KMS-11 (cell line): ENCODE results near the gene RNF146.

Source experiments
- H2AFZ ChIP-seq: fragments of 200-600 bp; sonication (generic); 2 replicates; pipeline ENCODE4 v1.6.1; 2016; ENCODE audit warnings: antibody characterized with exemption, mixed run types, low read depth
- H3K27ac ChIP-seq: fragments of 200-600 bp; sonication (generic); 2 replicates; pipeline ENCODE4 v1.6.1; 2016; ENCODE audit warnings: mild to moderate bottlenecking, mixed run types
- H3K27me3 ChIP-seq: fragments of 200-600 bp; sonication (generic); 2 replicates; pipeline ENCODE4 v1.6.1; 2017; ENCODE audit warnings: mild to moderate bottlenecking, low read depth, mixed run types, moderate library complexity; ENCODE audit not compliant: insufficient read depth
- H3K36me3 ChIP-seq: fragments of 200-600 bp; sonication (generic); 2 replicates; pipeline ENCODE4 v1.6.1; 2017; ENCODE audit warnings: mild to moderate bottlenecking, mixed run types; ENCODE audit not compliant: insufficient read depth
- H3K4me1 ChIP-seq: fragments of 200-600 bp; sonication (generic); 2 replicates; pipeline ENCODE4 v1.6.1; 2016; ENCODE audit warnings: mild to moderate bottlenecking, low read depth, mixed run types; ENCODE audit not compliant: poor library complexity, severe bottlenecking
- H3K4me2 ChIP-seq: fragments of 200-600 bp; sonication (generic); 2 replicates; pipeline ENCODE4 v1.7.0; 2016; ENCODE audit warnings: mild to moderate bottlenecking, mixed run types
- H3K4me3 ChIP-seq: fragments of 200-600 bp; sonication (generic); IDR thresholded peaks from 2 replicates; pipeline ENCODE4 v1.6.1; 2017; ENCODE audit warnings: low read depth, low read length, mixed read lengths; ENCODE audit not compliant: insufficient read depth
- H3K79me2 ChIP-seq: fragments of 200-600 bp; sonication (generic); 2 replicates; pipeline ENCODE4 v1.6.1; 2016; ENCODE audit warnings: low read depth, mixed run types; ENCODE audit not compliant: insufficient read depth
- H3K9ac ChIP-seq: fragments of 200-600 bp; sonication (generic); 2 replicates; pipeline ENCODE4 v1.6.1; 2016; ENCODE audit warnings: mild to moderate bottlenecking, mixed run types
- H4K20me1 ChIP-seq: fragments of 200-600 bp; sonication (generic); 2 replicates; pipeline ENCODE4 v1.6.1; 2016; ENCODE audit warnings: mild to moderate bottlenecking, mixed run types; ENCODE audit not compliant: insufficient read depth
- CTCF ChIP-seq: fragments of 200-600 bp; sonication (generic); conservative IDR thresholded peaks from 2 replicates; pipeline ENCODE4 v1.6.1; 2017; ENCODE audit warnings: low read depth, mild to moderate bottlenecking, antibody characterized with exemption, low read length, moderate library complexity, mixed read lengths

Gene RNF146

DNA sequence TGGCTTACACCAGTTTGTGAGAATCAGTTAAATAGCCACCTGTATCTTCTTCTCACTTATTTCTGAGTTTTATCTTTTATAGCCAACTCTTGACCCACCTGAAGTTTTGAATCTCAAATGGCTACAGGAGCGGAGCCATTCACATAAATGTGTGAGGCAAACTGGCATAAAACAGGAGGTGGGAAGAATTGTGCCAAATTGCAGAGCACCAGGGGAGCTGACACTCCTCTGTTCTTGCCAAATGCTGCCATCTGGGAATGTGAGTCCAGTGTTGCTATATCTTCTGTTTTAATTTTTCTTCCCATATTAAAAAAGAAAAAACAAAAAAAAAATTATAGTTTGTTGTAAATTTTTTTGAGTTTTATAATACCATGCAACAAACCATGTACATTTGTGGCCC, 17.0 kb upstream of the RNF146 start:
- Histone ChIP-seq H3K36me3 (no peaks in the 10 kb centered on the region), H3K9ac (no peak overlapping the region), H3K27ac (no peak overlapping the region), H3K4me2 (no peak overlapping the region), H3K4me3 (no peak overlapping the region), H4K20me1 (no peaks in the 10 kb centered on the region), H3K4me1 (no peaks in the 10 kb centered on the region), H2AFZ (no peak overlapping the region), H3K27me3 (no peaks in the 10 kb centered on the region), H3K79me2 (no peaks in the 10 kb centered on the region)
- TF ChIP-seq CTCF: no peak

- H2AFZ ChIP-seq: no peak overlapping the region
- no peaks in the 10 kb centered on the region for H3K4me1 ChIP-seq
- no peaks in the 10 kb centered on the region for H3K79me2 ChIP-seq
- no peak overlapping the region for H3K4me2 ChIP-seq
- H3K36me3 ChIP-seq: no peaks in the 10 kb centered on the region
- no peak for TF ChIP-seq CTCF
- no peak overlapping the region for H3K27ac ChIP-seq
- H3K4me3 ChIP-seq: no peak overlapping the region
- no peak overlapping the region for H3K9ac ChIP-seq
- H4K20me1 ChIP-seq: no peaks in the 10 kb centered on the region
- H3K27me3 ChIP-seq: no peaks in the 10 kb centered on the region
These were observed 11.4 kb upstream of the RNF146 start for GRCh38 chr6:127255286-127255685.

- no peak for TF ChIP-seq CTCF
- H3K27me3 ChIP-seq: no peaks in the 10 kb centered on the region
- no peaks in the 10 kb centered on the region for H3K36me3 ChIP-seq
- H3K4me3 ChIP-seq: no peak overlapping the region
- no peak overlapping the region for H3K27ac ChIP-seq
- H3K9ac ChIP-seq: no peak overlapping the region
- peaks cover 5% of the 10 kb centered on the region for H3K79me2 ChIP-seq
- H3K4me2 ChIP-seq: no peak overlapping the region
- H2AFZ ChIP-seq: no peak overlapping the region
- H3K4me1 ChIP-seq: no peaks in the 10 kb centered on the region
- H4K20me1 ChIP-seq: no peaks in the 10 kb centered on the region
These were observed 3.8 kb upstream of the RNF146 start for GRCh38 chr6:127262896-127263295.

DNA sequence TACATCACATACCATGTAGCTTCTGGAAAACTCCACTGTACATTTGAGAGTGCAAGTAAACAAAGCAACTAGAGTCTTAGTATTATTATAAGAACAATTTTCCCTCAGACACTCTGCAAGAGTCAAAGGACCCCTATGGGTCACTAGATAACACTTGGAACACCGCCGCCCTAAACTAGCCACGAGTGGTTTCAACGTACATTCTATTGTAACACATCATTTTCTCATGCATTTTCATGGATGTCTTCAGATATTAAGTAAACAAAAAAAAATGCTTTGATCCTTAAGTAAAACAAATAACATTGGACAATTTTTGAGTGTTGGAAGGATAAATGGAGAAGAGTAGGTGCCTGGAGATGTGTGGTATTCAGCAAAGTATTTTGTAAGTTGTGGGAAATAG, 3.2 kb upstream of the RNF146 start:
- Histone ChIP-seq H3K27me3 (no peaks in the 10 kb centered on the region), H2AFZ (no peak overlapping the region), H3K4me1 (no peaks in the 10 kb centered on the region), H3K79me2 (peaks cover 11% of the 10 kb centered on the region), H3K27ac (no peak overlapping the region), H3K36me3 (no peaks in the 10 kb centered on the region), H3K9ac (no peak overlapping the region), H4K20me1 (no peaks in the 10 kb centered on the region), H3K4me2 (no peak overlapping the region), H3K4me3 (no peak overlapping the region)
- no peak for TF ChIP-seq CTCF
